Body of pancreas (tissue), 4 donors: ENCODE results near the gene PLXNA1.

ENCODE experiments used
- POLR2A ChIP-seq, 3 donors: fragments of 450-650 bp; IDR thresholded peaks; one replicate each; pipeline ENCODE4 v1.6.1; 2016; ENCODE audit warnings: antibody characterized with exemption in 3 of 3, mild to moderate bottlenecking in 2 of 3
- TF ChIP-seq, protein P1 (sequence below), 7 experiments: fragments of 450-650 bp in 4 of 7; fragments of 200-600 bp in 3 of 7; sonication (generic) in 3 of 7; IDR thresholded peaks; one replicate each; pipeline ENCODE4 v1.5.1; 2016 to 2019; ENCODE audit warnings: antibody characterized with exemption in 7 of 7

GRCh38 chr3:126945171-126945721 lies 37.7 kb upstream of the PLXNA1 start:
- TF ChIP-seq, protein P1, sequence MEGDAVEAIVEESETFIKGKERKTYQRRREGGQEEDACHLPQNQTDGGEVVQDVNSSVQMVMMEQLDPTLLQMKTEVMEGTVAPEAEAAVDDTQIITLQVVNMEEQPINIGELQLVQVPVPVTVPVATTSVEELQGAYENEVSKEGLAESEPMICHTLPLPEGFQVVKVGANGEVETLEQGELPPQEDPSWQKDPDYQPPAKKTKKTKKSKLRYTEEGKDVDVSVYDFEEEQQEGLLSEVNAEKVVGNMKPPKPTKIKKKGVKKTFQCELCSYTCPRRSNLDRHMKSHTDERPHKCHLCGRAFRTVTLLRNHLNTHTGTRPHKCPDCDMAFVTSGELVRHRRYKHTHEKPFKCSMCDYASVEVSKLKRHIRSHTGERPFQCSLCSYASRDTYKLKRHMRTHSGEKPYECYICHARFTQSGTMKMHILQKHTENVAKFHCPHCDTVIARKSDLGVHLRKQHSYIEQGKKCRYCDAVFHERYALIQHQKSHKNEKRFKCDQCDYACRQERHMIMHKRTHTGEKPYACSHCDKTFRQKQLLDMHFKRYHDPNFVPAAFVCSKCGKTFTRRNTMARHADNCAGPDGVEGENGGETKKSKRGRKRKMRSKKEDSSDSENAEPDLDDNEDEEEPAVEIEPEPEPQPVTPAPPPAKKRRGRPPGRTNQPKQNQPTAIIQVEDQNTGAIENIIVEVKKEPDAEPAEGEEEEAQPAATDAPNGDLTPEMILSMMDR (IDR thresholded peaks at IDR 0.05), result no peak
- no peak for TF ChIP-seq POLR2A (IDR thresholded peaks at IDR 0.05)
